Kidney epithelial cell (primary cell): ENCODE results near the gene CDC25B. TPM values are rescaled to one million over a fixed set of nuclear protein-coding genes. Genes with fewer than 3 reads are reported as not detected.

ENCODE experiments used
- DNase-seq: peaks from one replicate; pipeline ENCODE4 v3.0.0-alpha.2; 2010; ENCODE audit warnings: low read depth
- H3K27me3 ChIP-seq: 2 replicates; pipeline ENCODE4 v1.6.0; 2011; ENCODE audit warnings: low read length; ENCODE audit not compliant: control insufficient read depth, insufficient read depth
- H3K36me3 ChIP-seq: 2 replicates; pipeline ENCODE4 v1.5.1; 2011; ENCODE audit warnings: low read length; ENCODE audit not compliant: control insufficient read depth, insufficient read depth
- H3K4me3 ChIP-seq: 2 replicates; pipeline ENCODE4 v1.5.1; 2011; ENCODE audit warnings: low read depth, mild to moderate bottlenecking, control low read depth, low read length
- total RNA-seq: library from RNA; depleted of rRNA; stranded (reverse); fragments of >200 nt; gene quantifications from 2 replicates; pipeline ENCODE4 v1.2.3, GENCODE V29; 2015
- TF ChIP-seq, protein P1 (sequence below): IDR thresholded peaks from 2 replicates; pipeline ENCODE4 v1.5.1; 2011; ENCODE audit warnings: mild to moderate bottlenecking, moderate library complexity, low read length, control low read depth, inconsistent platforms; ENCODE audit not compliant: insufficient read depth, poor library complexity, severe bottlenecking

CDC25B gene
- total RNA-seq, 1 donor from 2014 or later, result 8.3 TPM

DNA sequence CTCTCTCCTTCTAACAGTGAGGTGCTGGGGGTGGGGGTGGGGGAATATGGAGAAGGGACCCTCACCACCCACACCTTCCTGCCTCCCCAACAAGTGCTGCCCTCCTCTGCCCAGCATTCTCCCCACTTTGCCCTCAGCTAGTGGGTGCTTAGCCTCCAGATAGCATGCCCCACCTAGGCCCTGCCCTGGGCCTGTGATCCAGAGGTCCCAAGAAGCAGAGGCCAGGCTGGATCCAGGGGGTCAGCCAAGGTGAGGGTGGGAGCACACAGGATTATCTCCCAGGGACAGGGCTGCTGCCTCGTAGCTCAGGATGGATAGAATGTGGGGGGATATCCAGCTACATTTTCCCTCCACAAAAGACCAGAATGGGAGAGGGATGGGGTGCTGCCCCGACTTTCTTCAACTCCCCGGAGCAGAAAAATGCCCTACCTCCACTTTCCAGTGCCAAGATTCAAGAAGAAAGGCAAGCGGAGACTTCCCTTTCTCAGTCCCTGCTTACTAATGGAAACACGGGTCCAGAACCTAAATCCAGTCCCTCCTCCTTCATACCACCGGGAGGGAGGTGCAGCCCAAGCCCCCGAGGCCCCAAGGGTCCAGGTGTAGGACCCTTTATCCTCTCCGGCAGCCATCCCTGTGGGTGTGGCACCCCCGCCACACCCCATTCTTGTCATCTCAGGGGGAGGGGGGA, 29.5 kb upstream of the CDC25B start:
- H3K36me3 ChIP-seq, result no peaks in the 10 kb centered on the region
- H3K27me3 ChIP-seq, result no peaks in the 10 kb centered on the region
- TF ChIP-seq, protein P1, sequence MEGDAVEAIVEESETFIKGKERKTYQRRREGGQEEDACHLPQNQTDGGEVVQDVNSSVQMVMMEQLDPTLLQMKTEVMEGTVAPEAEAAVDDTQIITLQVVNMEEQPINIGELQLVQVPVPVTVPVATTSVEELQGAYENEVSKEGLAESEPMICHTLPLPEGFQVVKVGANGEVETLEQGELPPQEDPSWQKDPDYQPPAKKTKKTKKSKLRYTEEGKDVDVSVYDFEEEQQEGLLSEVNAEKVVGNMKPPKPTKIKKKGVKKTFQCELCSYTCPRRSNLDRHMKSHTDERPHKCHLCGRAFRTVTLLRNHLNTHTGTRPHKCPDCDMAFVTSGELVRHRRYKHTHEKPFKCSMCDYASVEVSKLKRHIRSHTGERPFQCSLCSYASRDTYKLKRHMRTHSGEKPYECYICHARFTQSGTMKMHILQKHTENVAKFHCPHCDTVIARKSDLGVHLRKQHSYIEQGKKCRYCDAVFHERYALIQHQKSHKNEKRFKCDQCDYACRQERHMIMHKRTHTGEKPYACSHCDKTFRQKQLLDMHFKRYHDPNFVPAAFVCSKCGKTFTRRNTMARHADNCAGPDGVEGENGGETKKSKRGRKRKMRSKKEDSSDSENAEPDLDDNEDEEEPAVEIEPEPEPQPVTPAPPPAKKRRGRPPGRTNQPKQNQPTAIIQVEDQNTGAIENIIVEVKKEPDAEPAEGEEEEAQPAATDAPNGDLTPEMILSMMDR, result no peak
- H3K4me3 ChIP-seq, result peak overlapping the region; percentile 79
- DNase-seq, result no peak

DNA sequence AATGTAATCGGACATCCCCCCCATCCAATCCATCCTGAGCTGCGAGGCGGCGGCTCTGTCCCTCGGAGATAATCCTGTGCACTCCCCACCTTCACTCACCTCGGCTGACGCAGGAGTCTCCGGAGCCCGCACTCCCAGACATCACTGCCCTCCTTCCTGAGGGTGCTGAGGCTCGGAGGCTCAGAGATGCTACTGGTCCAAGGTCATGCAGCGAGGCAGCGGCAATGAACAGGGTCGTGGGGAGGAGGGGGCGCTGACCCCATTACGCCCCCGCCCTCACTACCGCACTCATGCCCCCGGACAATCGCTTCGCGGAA, 29.0 kb upstream of the CDC25B start:
- TF ChIP-seq, protein P1, result no peak
- Histone ChIP-seq H3K4me3 (peak overlapping the region; percentile 79), H3K27me3 (no peaks in the 10 kb centered on the region), H3K36me3 (no peaks in the 10 kb centered on the region)
- no peak for DNase-seq

DNA sequence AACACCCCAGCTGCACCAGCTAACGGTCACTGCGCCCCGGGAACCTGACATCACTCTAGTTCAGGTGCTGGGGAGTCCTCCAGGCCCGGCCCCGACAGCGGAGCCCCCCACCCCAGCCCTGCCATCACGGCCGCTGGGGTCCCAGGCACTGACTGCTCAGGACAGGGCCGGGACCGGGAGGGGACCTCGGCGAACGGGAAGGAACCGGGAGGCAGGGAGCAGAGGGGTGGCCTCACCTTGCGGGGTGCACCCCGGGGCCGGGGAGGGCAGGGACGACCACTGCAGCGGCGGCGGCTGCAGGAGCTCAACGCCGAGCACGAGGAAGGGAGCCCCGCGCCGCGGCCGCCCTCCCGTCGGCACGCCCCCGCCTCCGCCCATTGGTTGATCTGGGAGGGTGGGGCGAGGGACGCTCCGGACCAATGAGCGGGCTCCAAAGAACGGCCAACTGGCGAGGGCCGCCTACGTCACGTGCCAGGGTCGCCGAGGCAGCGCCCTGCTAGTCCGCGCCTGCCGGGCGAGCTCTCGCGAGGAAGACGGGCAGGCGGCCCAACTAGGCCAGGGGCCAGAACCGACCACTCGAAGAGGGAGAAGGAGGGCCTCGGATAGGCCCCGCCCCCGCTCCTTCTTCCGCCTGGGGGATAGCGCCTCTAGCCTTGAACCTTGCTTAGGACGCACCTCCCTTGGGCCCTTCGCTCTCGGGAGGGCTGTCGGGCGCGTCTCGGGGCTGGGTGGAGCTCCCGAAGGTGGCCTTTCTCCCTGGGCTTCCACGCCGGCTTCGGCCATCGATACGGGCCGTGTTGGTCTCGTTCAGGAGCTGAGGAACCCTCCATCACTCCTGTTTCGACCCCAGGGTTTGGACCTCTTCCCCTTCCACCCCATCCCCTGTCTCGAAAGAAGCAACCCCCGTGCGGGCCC, 28.4 kb upstream of the CDC25B start, which contains the start of gene ADISSP:
Gene ADISSP (minus strand): TSS at position 327 of the 915 bp plus-strand sequence. CDS start 7,653 bp downstream, outside the sequence.
- H3K4me3 ChIP-seq, result peak within 1 kb of the TSS; percentile 79
- DNase-seq, result peak; percentile 91
- TF ChIP-seq, protein P1, result peak; percentile 19
- H3K27me3 ChIP-seq, result no peaks in the 10 kb centered on the region
- H3K36me3 ChIP-seq, result no peaks in the 10 kb centered on the region

DNA sequence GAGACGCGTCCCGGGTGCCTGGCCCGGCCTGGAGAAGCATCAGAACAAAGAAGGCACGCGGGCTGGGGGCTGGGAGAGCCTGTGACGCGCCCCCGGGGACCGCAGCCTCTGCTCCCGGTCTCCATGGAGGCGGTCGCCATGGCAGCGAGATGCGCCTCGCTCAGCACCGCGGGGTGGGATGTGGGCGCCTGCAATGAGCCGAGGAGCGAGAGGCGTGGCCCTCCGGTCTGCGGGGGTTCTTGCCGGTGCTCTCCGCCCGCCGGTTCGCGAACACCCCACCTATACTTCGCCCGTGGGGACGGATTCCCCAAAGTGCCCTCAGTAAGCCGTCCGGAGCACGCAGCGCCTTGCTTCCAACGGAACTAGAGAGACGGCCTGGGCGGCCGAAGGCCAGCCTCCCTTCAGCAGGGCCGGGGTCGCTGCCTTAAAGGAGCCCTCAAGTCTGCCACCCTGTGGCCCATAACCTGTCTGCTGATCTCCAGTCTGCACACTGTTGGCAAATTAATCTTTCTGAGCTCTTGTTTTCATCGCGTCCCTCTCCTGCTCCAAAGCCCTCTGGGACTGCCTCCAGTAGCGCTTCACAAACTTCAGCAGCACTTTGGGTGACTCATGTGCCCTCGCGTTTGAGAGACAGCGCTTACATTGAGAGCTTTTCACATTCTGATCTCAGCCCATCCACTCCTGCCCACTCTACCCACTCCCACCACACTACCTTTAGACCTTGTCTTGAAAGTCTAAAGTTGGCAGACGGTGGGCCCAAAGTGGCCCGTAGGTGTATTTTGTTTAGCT, 27.6 kb upstream of the CDC25B start:
- Histone ChIP-seq H3K4me3 (peak overlapping the region; percentile 77), H3K36me3 (no peaks in the 10 kb centered on the region), H3K27me3 (no peaks in the 10 kb centered on the region)
- TF ChIP-seq, protein P1, result peak; percentile 59
- DNase-seq, result peak; percentile 56

DNA sequence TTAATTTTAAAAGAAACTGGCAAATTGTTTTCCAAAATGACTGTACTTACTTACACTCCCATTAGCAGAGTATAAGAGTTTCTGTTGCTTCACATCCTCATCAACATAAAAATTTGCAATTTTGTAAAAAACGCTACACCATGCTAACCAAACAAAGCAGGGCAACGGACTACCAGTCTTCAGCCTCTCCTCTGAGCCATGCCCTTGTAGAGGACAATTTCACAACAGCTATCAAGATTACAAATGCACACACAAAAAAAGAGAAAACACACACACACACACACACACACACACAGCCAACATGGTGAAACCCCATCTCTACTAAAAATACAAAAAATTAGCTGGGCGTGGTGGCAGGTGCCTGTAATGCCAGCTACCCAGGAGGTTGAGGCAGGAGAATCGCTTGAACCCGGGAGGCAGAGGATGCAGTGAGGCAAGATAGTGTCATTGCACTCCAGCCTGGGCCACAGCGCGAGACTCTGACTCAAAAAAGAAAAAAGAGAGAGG, 24.5 kb upstream of the CDC25B start:
- no peak for DNase-seq
- H3K4me3 ChIP-seq, result no peak overlapping the region
- H3K27me3 ChIP-seq, result no peaks in the 10 kb centered on the region
- no peaks in the 10 kb centered on the region for H3K36me3 ChIP-seq
- TF ChIP-seq, protein P1, result no peak
